HG03342 (cell line): ENCODE data around the gene TGFBR3.

Experiments
- ATAC-seq: cut with Tn5 transposase; IDR thresholded peaks from one replicate; pipeline ENCODE4 v1.9.1; 2021; ENCODE audit warnings: mild to moderate bottlenecking, moderate library complexity; ENCODE audit not compliant: unreplicated experiment

The TGFBR3 gene

DNA sequence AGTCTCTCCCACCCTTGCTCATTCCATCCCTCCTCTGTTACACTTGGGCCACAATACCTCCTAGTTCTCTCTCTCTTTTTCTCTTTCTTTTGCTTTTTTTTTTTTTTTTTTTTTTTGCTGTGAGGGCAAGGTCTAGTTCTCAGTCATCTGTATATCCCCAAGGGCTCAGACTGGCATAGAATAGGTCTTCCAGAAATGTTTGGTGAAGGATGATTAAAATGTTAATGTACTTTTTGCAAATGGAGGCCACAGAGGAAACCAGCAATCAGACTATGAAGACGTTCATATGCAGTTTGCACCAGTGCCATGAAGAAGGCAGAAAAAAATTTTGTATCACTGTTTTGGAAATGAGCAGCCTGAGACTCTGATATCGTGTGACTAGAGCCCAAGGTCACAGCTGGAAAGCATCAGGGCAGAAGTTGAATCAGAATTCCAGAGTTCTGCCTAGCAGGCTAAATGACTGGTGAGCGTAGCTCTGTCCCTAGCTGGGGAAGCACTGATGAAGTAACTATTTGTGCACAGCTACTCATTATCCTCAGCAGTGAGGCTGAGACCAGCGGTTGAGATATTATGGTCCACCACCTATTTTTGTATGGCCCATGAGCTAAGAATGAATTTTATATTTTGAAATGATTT lies 186.5 kb downstream of the TGFBR3 start:
- ATAC-seq = no peak

DNA sequence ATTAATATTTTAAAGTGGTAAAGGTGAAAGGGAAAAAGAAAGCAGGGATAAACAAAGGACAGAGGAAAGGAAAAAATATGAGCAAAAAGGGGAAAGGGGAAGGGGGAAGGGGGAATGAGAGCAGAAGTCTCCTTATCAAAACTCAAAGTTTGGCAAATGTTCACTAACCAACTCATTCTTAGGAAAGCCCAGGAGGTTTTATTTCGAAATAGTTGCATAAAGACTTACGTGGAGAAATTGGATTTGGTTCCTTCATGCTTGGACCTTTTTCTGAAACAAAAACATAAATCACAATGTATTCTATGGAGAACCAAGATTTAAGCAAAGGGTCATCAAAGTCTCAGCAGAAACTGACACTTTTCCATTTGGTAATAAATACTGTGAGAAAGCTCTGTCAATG lies 188.1 kb downstream of the TGFBR3 start:
- no peak for ATAC-seq

DNA sequence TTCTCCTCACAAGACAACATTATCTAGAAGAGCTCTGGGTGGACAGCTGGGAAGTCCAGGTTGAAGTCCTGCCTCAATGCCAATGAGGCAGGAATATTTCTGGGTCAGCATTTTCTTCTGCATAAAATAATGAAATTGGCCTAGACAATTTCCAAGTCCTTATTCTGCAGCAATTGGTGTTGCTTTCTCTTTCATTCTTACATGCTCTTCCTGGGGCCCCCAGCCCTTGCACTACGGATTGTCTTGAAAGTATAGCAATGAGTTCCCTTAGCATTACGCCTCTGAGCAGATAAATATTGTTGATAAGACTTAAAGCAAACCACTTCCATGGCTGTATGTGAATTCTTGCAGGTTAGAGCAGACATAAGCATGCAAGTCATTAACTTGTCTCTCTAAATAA lies 188.5 kb downstream of the TGFBR3 start:
- peak; percentile 94 for ATAC-seq

DNA sequence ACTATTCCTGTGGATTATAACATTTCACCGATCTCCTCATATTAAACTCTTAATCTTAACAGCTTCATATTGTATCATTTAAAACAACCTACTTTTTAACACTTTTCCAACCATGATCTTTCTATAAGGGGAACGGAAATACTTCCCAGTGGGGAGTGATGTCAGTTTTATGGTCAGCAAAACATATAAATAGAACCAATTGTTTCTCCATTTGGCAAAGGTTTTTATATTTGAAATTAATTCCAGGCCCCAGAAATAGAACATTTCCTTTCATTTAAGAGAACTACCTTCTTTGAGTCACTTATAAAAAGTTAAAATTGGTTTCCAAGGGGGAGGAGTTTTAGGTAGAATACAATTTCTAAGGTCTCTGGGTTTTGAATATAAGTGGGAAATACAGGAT lies 189.6 kb downstream of the TGFBR3 start:
- no peak for ATAC-seq

DNA sequence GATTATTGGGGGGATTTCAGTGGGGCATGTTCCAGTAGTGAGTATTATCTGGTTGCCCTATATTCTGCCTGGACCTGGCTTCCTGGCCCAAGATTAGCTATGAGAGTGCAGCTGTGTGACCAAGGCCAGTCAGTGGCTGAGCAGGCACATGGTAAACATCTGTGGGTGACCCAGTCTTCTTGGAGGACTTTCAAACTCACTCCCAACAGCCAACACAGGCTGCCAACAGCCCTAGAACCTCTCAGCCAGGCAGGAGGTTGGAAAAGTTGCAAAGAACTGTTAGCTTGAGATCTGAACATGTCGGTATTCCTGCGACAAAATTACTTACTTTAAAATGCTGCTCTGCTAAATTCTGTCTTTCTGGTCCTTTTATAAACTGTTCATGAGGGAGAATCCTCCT lies 192.4 kb downstream of the TGFBR3 start:
- no peak for ATAC-seq

DNA sequence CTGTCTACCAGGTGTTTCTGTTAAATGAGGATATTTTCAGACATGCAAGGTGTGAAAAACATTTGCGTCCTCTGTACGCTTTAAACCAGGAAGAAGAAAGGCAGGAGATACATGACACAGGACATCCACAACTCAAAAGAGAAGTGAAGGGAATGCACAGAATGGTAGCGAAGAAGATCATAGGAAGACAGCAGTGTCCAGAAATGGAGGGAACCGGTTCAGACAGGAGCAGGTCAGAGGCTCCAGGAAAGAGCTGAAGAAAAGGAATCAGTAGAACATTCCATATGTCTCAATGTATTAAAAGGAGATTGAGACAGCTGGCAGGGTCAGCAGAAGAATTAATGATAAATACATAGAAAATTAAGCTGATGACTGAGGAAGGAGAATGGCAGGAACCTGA lies 194.4 kb downstream of the TGFBR3 start:
- no peak for ATAC-seq

DNA sequence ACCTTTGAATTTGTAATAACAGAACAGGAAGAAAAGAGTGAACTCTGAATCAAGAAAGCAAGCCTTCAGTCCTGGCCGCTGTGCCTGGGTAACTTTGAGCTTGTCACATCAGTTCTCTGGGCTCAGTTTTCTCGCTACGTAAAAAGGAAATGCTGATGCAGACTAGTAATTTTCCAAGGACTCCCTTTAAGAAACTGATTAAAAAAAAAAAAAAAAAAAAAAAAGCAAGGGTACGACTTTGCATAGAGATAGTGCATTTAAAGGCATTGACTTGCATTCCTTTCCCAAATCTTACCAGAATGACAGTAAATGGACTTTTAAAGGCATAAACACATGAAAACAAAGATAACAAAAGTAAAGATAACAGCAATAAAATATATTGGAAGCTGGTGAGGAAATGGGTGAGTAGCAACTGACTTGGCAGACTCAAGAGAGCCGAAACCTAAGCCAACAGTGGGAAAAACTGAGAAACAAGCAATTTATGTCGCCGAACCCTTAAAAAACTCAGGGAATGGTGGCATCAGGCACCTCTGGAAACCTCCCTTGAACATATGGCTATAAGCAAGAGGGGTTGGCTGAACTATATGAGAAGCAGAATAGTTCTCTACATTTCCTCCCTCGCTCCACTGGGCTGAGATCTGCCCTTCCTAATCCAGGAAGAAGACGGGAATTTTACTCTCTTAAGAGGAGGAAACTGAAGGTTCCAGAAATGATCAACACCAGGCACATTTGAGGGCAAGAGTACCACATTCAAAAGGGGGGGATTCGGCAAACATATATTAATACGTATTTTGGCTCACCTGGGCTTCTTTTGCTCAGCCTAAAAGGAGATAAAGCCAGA lies 196.1 kb downstream of the TGFBR3 start:
- ATAC-seq = no peak

DNA sequence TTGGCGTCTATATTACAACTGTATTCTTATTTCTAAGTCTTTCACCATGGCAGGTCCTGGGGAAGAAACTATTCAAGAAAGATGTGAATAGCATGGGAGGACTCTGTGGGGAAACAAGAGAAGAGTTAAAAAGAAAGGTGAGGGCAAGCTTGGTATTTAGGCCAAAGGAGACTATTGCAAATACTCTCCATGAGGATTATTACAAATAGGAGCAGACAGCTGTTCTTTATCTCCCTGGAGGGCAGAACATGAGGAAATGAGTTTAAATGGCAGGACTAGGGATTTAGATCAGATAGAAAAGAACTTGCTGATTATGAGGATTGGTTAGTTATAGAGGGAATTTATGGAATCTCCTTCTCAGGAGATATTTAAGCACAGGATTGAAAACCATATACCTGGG lies 198.5 kb downstream of the TGFBR3 start:
- ATAC-seq = no peak

DNA sequence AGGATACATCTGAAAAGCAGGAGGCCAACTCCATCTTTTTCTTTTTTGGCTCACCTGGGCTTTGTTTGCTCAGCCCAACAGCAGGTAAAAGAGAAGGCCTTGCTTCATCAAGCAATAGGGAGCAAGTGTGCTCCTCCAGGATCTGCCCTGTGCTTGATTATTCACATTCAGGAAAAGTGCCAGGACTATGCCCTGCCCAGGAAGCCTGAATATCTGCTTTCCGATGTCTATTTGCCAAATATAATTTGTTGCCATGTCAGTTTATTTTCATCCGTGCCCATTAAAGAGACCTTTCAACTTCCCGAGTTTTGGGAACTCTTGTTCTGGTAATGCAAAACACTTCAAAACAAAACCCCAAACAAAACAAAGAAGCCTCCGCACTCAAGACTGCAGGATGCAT lies 200.0 kb downstream of the TGFBR3 start:
- ATAC-seq = no peak

DNA sequence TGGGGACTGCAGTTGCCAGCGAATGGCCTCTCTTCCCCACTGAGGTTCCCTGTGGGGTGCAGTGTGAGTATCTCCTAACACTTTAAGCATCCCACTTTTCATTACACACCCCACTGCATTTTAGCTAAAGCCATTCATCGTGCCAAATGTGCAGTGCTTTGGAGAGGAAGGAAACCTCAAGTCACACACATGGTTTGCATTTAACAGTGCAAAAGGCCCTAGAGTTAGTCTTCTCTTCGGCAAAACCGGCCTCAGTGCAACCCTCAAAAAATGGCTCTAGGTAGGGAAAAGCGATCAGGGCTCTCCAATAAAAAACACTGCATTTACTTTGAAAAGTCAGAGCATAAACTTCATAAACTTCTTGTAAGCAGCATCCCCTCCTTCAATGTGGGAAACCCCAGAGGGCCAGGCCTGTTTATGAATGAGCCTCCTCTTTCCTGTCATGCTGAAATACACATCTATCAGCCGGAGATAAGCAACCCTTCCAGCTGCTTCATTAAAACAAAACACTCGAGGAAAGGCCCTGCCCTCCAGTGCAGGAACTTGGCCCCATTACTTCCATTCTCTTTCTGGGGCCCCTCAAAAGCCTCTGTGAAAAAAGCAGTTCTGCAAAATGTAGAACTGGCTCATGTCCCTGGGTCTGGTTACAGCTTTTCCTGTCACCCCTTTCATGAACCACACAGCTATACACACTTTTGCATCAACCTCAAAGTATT lies 201.3 kb downstream of the TGFBR3 start:
- ATAC-seq = no peak

DNA sequence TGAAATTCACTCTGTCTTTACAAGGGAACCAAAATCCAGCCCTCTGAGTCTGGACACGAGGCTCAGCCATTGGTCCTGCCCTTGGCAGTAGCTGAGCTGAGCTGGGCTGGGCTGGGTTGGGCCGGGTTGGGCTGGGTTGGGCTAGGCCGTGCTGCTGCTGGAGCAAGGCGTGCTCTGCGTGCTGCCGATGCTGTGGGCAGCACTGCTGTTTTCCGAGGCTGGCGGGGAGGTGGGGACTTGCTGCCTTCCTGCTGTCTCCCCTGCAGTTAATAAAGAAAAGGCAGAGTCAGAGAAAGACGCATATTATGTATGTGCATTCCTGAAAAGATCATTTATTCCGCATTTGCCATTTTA lies 202.4 kb downstream of the TGFBR3 start:
- ATAC-seq = no peak

DNA sequence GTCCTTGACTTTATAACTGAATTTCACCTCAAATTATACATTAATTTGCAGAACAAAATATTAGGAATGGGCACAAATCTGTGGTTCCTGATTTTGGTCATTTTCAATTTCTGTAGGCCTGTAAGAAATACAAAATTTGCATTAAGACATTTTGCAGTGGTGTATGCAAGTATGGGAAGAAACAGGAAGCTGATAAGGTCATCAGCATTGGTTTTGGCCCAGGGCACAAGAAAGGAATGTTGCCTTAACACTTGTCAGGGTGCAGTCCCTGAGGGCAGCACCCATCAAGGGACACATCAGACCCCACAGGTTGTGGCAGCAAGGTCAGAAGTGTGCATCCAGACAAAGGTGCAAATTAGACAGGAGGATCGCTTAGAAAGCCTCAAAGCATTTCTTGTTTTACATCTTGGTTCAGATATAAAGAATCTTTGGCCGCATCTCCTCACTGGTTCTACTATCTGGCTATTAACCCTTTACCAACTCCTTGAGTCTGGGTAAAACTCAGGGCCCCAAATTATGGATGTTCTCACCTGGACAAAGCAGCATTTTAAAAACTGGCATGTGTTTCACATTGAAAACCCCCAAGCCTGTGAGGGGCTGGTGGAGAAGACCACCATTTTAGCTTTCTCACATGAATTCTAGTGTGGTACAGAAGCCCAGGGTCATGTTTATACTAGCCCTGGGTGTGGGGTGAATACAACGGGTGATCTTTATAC lies 202.9 kb downstream of the TGFBR3 start:
- ATAC-seq = no peak

DNA sequence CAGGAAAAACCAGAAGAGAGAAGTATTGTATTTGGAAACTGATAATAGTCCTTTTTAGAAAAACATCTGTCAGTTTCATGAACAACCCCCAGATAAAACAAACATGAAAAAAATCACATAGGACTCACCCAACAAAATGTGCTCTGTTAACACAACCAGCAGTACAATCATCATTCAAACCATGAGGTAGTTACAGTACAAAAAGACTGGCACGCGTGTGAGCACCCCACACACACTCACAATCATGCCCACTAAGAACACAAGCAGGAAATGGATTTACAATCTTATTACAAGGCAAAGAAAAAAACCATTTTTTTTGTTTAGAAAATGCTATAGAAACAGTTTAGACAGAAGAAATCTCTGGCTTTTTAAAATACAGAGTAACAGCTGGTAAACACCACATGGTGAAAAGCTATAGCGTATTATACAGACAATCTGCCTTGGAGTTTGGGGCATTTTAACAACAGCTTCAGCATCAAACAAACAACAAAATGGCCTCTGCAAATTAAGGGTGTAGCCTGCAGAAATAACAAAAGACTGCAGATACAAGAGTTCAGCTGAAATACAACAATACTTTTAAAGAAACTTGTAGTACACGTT lies 205.3 kb downstream of the TGFBR3 start:
- ATAC-seq = no peak

DNA sequence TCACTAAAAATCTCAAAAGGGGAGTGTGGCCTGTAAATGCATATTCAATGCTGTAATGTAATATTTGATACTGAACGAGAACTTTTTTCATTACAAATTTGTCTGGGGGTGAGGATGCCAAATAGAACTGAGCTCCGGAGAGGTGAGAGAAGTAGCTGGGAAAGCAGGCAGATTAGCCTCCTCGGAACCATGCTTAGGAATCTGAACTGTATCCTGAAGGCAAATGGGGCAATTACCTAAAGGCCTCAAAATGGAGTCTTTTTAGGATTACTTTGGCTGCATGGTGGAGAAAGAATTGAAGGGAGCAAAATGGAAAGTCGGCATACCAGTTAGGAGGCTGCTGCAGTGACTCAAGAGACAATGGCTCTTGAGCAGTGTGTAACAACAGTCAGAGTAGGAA lies 206.5 kb downstream of the TGFBR3 start:
- ATAC-seq = no peak

DNA sequence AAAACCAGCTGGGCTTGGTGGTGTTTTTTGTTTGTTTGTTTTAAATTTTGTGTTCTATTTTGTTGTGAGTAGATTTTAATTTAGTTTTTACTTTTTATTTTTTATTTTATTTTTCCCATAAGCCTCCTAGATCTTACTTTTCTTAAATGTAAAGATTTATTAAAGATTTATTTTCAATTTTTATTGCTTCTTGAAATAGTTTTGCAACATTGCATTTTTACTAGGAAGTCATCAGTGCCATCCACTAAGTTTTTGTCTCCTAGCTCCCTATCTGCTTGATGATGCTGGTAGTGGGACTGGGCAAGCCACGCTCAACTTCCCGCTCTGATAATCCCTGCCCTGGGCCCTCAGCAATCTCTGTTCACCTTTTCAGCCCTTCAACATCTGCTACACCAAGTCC lies 209.9 kb downstream of the TGFBR3 start:
- ATAC-seq = no peak

DNA sequence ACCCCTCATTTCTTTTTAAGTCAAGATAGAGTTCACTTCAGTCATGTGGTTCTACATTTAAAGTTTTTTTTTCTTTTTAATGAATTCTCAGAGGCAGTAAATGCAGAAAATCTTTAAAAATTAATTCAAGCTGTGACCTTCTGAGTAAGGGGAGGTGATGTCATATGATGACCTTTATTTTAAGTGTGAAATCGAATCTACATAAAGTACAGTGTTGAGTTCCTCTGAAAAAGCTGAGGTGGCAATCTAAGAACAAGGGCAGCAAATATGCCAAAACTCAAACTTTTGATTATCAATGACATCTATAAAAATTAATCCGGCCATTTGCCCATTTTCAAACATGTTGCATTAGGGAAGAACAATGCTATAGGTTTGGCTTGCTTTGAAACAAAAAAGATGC lies 211.8 kb downstream of the TGFBR3 start:
- ATAC-seq = no peak

DNA sequence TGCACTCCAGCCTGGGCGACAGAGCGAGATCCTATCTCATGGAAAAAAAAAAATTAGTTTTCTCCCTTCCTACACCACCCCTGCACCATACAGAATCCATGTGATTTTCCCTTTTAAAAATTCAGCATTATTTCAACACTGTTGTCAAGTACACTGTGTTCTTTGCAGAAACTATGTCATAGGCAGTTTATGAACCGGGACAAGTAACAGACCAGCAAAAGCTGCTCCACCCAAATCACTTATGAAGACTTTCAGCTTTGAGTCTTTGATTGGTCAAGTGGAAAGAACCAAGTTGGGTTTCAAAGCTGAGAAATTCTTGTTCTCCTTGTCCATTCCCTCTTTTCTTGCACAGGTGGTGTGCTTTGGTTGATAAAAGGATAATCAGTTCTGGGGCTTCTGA lies 212.3 kb downstream of the TGFBR3 start:
- no peak for ATAC-seq

DNA sequence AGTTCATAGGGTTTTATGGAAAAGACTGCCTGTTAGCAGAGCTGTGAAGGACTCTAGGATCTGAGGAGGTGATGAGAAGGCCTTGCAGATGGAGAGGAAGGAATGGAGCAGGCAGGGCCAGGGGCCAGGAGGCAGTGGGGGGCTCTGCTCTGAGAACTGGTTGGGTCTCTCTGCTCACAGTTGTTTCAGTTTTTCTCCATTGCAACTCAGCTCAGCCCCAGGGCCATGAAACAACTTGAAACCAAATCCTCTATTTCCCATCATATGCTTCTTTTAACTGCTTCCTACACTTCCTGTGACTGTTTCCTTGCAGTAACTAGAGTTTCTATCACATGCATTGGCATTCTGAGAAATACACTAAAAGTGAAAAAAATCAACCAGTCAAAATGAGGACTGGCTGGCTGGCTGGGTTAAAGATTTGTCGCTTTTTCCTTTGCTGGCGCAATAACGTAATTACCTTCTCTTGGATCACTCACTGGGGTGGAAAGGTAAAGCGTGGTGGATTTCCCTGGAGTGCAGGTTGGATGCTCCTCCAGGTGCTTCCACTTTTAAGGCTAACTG lies 213.3 kb downstream of the TGFBR3 start:
- no peak for ATAC-seq

DNA sequence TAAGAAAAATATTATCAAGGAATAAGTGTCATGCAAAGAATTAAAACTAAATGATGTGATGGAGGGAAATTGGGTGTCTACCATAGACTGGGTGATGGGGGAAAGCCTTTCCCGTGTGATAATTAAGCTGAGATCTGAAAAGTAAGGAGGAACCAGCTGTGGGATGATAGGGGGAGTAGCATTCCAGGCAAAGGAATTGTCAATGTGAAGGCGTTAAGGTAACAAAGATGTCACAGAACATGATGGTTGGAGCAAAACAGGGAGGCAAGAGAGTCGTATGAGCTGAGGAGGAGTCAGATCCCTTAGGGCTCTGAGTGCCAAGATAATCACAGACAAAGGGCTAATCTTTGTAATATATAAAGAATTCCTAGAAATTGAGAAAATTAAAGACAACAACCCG lies 215.2 kb downstream of the TGFBR3 start:
- no peak for ATAC-seq

DNA sequence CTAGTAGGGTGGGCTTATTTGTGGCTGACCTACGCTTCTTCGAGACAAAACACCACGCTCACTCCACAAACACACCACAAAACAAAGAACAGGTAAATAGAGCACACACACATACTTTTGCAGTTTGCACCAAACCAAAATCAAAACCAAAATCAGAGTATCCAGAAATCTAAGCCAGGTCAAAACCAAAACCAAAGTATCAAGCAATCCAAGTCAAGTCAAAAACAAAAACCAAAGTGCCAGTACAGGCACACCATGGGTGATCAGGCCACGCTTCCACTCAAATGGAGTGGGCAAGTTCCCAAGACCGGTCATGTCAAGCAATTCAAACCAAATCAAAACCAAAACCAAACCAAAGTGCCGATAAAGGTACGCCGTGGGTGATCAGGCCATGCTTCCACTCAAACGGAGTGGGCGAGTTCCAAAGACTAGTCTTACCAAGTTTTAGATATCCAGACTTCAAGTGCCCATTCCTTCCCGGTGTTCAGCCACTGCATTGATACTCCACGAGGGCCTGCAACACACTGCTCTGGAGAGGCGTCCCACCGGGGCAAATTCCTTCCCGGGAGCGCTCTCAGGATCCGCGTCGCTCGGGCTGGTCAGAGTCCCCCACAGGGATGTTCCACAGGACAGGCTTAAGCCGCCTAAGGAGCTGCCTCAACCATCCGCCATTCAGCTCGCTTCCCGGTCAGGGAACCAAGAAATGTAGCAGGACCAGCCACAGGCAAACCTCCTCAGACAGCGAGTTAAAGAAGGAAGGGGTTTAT lies 216.2 kb downstream of the TGFBR3 start:
- no peak for ATAC-seq
